HEK293 (cell line): Measurements from ENCODE around the gene GPS1.

Experiments used
- CTCF ChIA-PET: fragments of 350-600 bp; formaldehyde crosslinking; extraction: SDS; loops from one replicate; lab custom pipeline; 2021; ENCODE audit warnings: antibody characterized with exemption; lab: Yijun Ruan, JAX
- POLR2A ChIA-PET: fragments of 300-600 bp; formaldehyde crosslinking; extraction: SDS; loops from one replicate; lab custom pipeline; 2020; ENCODE audit warnings: antibody characterized with exemption, inconsistent platforms; lab: Yijun Ruan, JAX
- H3K27ac ChIP-seq: fragments of 200-500 bp; sonication (Bioruptor generic); 2 replicates; pipeline ENCODE4 v1.5.1; 2014; ENCODE audit warnings: low read depth, low read length, control low read depth, inconsistent platforms; ENCODE audit errors: extremely low read depth
- H3K36me3 ChIP-seq, 2 experiments: fragments of 200-500 bp in 1 of 2; sonication (Bioruptor generic) in 1 of 2; 1 replicate in 1 of 2; 2 replicates in 1 of 2; pipeline ENCODE4 v1.5.1; 2014 to 2017; ENCODE audit warnings: inconsistent platforms in 2 of 2, low read length in 2 of 2; ENCODE audit not compliant: control insufficient read depth in 2 of 2, insufficient read depth in 1 of 2
- H3K4me1 ChIP-seq: fragments of 200-500 bp; sonication (Bioruptor generic); 2 replicates; pipeline ENCODE4 v1.5.1; 2014; ENCODE audit warnings: mild to moderate bottlenecking, low read length, inconsistent platforms; ENCODE audit not compliant: control insufficient read depth, insufficient read depth
- H3K4me3 ChIP-seq: 2 replicates; pipeline ENCODE4 v1.5.1; 2011; ENCODE audit warnings: low read depth, mild to moderate bottlenecking, control low read depth, low read length, moderate library complexity
- H3K9me3 ChIP-seq: fragments of 200-500 bp; sonication (Bioruptor generic); 2 replicates; pipeline ENCODE4 v1.5.1; 2014; ENCODE audit warnings: low read depth, low read length, inconsistent platforms; ENCODE audit not compliant: control insufficient read depth, insufficient read depth
- BCL11A ChIP-seq: fragments of 450-650 bp; formaldehyde crosslinking; IDR thresholded peaks from 2 replicates; pipeline ENCODE4 v1.5.1; 2016; ENCODE audit warnings: low read depth, missing biosample characterization, missing genetic modification characterization
- GLI2 ChIP-seq: fragments of 450-650 bp; formaldehyde crosslinking; IDR thresholded peaks from 2 replicates; pipeline ENCODE4; 2017; ENCODE audit warnings: missing biosample characterization, missing genetic modification characterization, low read depth, borderline replicate concordance
- GLIS1 ChIP-seq: fragments of 450-650 bp; formaldehyde crosslinking; IDR thresholded peaks from 2 replicates; pipeline ENCODE4 v1.5.1; 2016; ENCODE audit warnings: missing biosample characterization, missing genetic modification characterization
- ZBTB21 ChIP-seq: fragments of 450-650 bp; formaldehyde crosslinking; IDR thresholded peaks from 2 replicates; pipeline ENCODE4 v1.5.1; 2017; ENCODE audit warnings: missing biosample characterization, missing genetic modification characterization
- ZNF174 ChIP-seq: fragments of 450-650 bp; formaldehyde crosslinking; IDR thresholded peaks from 2 replicates; pipeline ENCODE4 v1.5.0; 2017; ENCODE audit warnings: missing biosample characterization, mild to moderate bottlenecking, missing genetic modification characterization
- ZNF302 ChIP-seq: fragments of 450-650 bp; formaldehyde crosslinking; IDR thresholded peaks from 2 replicates; pipeline ENCODE4 v1.5.1; 2016; ENCODE audit warnings: missing biosample characterization, missing genetic modification characterization, low read depth
- ZNF398 ChIP-seq: fragments of 450-650 bp; formaldehyde crosslinking; IDR thresholded peaks from 2 replicates; pipeline ENCODE4 v1.5.1; 2017; ENCODE audit warnings: missing biosample characterization, missing genetic modification characterization
- ZNF571 ChIP-seq: fragments of 450-650 bp; formaldehyde crosslinking; IDR thresholded peaks from 2 replicates; pipeline ENCODE4 v1.5.0; 2017; ENCODE audit warnings: missing biosample characterization, missing genetic modification characterization
- ZNF645 ChIP-seq: fragments of 450-650 bp; formaldehyde crosslinking; IDR thresholded peaks from 2 replicates; pipeline ENCODE4; 2016; ENCODE audit warnings: missing biosample characterization, missing genetic modification characterization
- ZNF670 ChIP-seq: fragments of 450-650 bp; formaldehyde crosslinking; IDR thresholded peaks from 2 replicates; pipeline ENCODE4 v1.5.1; 2016; ENCODE audit warnings: missing biosample characterization, missing genetic modification characterization, low read depth
- ZNF792 ChIP-seq: fragments of 450-650 bp; formaldehyde crosslinking; IDR thresholded peaks from 2 replicates; pipeline ENCODE4 v1.5.1; 2016; ENCODE audit warnings: missing biosample characterization, missing genetic modification characterization
- ZSCAN4 ChIP-seq: fragments of 450-650 bp; formaldehyde crosslinking; IDR thresholded peaks from 2 replicates; pipeline ENCODE4 v1.5.1; 2017; ENCODE audit warnings: missing biosample characterization, missing genetic modification characterization
- TF ChIP-seq, protein P1 (sequence below): fragments of 450-650 bp; formaldehyde crosslinking; IDR thresholded peaks from 2 replicates; pipeline ENCODE4 v1.5.1; 2016; ENCODE audit warnings: missing biosample characterization, missing genetic modification characterization
- TF ChIP-seq, protein P2 (sequence below): fragments of 450-650 bp; IDR thresholded peaks from 2 replicates; pipeline ENCODE4 v1.5.1; 2018; ENCODE audit warnings: missing biosample characterization, missing genetic modification characterization
- TF ChIP-seq, protein P3 (sequence below): fragments of 450-650 bp; formaldehyde crosslinking; IDR thresholded peaks from 2 replicates; pipeline ENCODE4 v1.5.1; 2016; ENCODE audit warnings: missing biosample characterization, missing genetic modification characterization, low read depth

GPS1 gene

DNA sequence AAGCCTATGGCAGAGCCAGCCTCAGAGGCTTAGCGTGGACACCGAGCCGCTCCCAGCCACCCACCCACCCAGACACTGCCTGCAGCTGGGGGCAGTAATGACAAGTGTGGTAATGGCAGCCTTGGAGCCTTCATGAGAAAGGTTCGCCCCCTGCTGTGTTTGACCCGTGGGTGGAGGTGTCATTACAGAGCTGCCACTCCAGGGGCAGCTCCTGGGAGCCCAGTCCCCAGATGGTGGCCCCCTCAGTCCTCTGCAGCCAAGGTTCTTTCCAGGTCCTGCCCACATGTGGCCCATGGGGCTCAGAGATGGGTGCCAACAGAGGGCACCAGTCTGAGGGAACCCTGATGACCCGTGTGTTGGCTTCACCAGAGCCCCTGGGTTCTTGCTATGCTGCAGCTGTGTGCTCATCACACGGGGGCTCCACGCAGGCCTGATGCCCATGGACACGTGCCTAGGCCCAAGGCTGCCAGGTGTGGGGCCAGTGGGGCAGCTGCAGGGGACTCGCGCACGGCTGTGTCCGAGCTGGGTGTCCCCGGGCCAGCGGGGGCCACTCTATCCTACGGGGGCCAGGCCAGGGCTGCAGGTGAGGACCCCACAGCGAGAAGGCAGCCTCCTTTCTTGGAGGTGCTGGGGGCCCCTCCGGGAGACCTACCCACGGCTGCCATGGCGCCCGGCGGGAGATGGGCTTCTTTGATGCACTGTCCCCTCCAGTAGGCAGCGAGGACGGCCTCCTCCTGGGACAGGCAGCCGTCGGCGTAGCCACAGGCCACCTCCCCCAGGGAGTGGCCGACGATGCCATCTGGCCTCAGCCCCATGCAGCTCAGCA is 38.2 kb downstream of the GPS1 start (continued):
- TF ChIP-seq ZNF174, result no peak
- TF ChIP-seq ZNF302 (tag by site-specific recombination), result no peak

DNA sequence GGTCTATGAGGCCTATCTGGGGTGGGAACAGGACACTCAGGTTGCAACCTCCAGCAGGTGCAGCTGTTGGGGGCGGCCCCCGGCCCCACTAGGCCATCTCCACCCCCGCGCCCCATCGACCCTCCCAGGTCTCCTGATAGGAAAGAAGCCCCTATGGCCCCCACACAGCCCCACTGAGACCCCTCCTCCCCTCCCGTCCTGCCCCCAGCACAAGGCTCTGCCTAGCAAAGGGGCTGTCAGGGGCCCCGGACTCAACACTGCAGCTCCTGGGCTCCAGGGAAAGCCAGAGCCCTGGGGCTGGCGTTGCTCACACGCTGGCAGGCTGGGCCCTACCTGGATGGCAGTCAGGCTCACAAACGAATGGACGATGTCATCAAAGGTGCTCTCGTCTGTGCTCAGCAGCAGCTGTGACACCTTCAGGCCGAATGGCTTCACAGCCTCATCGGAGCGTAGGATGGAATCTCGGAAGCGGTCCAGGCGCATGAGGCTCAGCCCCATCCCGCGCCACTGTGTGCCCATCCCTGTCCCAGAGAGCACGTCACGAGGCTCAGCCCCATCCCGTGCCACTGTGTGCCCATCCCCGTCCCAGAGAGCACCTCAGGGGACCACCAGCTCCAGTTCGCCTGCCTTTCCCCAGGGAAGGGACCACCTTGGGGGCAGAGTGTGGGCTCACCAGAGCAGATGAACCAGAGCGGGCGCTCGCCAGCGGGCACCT is 39.0 kb downstream of the GPS1 start:
- peaks cover 28 to 97% of the 10 kb centered on the region in 2 experiments for H3K36me3 ChIP-seq
- CTCF ChIA-PET, result no interaction called here
- H3K27ac ChIP-seq, result no peak overlapping the region
- H3K4me1 ChIP-seq, result no peaks in the 10 kb centered on the region
- POLR2A ChIA-PET, result interaction anchor here (0.5 to 2.3 kb wide), 7 partner anchors 10 to 410 kb away, joined by 3 to 9 read pairs (median 4); partner anchors contain the start of gene DCXR
- no peaks in the 10 kb centered on the region for H3K9me3 ChIP-seq
- no peak overlapping the region for H3K4me3 ChIP-seq
- no peak for TF ChIP-seq ZNF670 (tag by site-specific recombination)
- TF ChIP-seq GLIS1 (tag by site-specific recombination), result peak; percentile 0; the same call in 1 of the 2 replicates
- no peak for TF ChIP-seq ZNF571 (tag by site-specific recombination)
- no peak for TF ChIP-seq ZNF398 (tag by site-specific recombination)
- TF ChIP-seq ZNF792 (tag by site-specific recombination), result no peak
- no peak for TF ChIP-seq ZNF645
- no peak for TF ChIP-seq BCL11A
- TF ChIP-seq ZSCAN4 (tag by site-specific recombination), result no peak
- TF ChIP-seq, protein P1, sequence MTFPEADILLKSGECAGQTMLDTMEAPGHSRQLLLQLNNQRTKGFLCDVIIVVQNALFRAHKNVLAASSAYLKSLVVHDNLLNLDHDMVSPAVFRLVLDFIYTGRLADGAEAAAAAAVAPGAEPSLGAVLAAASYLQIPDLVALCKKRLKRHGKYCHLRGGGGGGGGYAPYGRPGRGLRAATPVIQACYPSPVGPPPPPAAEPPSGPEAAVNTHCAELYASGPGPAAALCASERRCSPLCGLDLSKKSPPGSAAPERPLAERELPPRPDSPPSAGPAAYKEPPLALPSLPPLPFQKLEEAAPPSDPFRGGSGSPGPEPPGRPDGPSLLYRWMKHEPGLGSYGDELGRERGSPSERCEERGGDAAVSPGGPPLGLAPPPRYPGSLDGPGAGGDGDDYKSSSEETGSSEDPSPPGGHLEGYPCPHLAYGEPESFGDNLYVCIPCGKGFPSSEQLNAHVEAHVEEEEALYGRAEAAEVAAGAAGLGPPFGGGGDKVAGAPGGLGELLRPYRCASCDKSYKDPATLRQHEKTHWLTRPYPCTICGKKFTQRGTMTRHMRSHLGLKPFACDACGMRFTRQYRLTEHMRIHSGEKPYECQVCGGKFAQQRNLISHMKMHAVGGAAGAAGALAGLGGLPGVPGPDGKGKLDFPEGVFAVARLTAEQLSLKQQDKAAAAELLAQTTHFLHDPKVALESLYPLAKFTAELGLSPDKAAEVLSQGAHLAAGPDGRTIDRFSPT (tag by site-specific recombination), result peak; percentile 44; the same call in 1 of the 2 replicates
- no peak for TF ChIP-seq GLI2 (tag by site-specific recombination)
- TF ChIP-seq ZBTB21, result no peak
- TF ChIP-seq, protein P2, sequence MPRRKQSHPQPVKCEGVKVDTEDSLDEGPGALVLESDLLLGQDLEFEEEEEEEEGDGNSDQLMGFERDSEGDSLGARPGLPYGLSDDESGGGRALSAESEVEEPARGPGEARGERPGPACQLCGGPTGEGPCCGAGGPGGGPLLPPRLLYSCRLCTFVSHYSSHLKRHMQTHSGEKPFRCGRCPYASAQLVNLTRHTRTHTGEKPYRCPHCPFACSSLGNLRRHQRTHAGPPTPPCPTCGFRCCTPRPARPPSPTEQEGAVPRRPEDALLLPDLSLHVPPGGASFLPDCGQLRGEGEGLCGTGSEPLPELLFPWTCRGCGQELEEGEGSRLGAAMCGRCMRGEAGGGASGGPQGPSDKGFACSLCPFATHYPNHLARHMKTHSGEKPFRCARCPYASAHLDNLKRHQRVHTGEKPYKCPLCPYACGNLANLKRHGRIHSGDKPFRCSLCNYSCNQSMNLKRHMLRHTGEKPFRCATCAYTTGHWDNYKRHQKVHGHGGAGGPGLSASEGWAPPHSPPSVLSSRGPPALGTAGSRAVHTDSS (tag by site-specific recombination), result no peak
- TF ChIP-seq, protein P3, sequence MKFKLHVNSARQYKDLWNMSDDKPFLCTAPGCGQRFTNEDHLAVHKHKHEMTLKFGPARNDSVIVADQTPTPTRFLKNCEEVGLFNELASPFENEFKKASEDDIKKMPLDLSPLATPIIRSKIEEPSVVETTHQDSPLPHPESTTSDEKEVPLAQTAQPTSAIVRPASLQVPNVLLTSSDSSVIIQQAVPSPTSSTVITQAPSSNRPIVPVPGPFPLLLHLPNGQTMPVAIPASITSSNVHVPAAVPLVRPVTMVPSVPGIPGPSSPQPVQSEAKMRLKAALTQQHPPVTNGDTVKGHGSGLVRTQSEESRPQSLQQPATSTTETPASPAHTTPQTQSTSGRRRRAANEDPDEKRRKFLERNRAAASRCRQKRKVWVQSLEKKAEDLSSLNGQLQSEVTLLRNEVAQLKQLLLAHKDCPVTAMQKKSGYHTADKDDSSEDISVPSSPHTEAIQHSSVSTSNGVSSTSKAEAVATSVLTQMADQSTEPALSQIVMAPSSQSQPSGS (tag by site-specific recombination), result 0 out of 2 replicates have a peak, but pooled peaks have one; percentile 60
- TF ChIP-seq, all 188 proteins: peak for 3
